Activated CD8-positive, alpha-beta memory T cell treated with anti-CD3 and anti-CD28 coated beads, Interleukin-2, amount 10 ng/mL, durations not matched to agents 7 days and 5 days (primary cell): Measurements from ENCODE around the gene ST8SIA4. TPM values are rescaled to one million over a fixed set of nuclear protein-coding genes. Genes with fewer than 3 reads are reported as not detected.

Experiments
- ATAC-seq: fragments of 150-1000 bp; cut with Tn5 transposase; one replicate; pipeline ENCODE4 v1.10.0; 2021; ENCODE audit warnings: moderate library complexity
- CTCF ChIA-PET: fragments of 350-600 bp; sonication (Branson Sonifier 250); formaldehyde crosslinking; loops from one replicate; lab custom pipeline; 2021; ENCODE audit warnings: antibody characterized with exemption; lab: Charles Lee
- DNase-seq: peaks from one replicate; pipeline ENCODE4 v3.0.0-alpha.2; 2020
- H3K27ac Mint-ChIP-seq: one replicate; pipeline ENCODE4 v1.8.0; 2021; ENCODE audit warnings: mild to moderate bottlenecking, mixed read lengths
- H3K27me3 Mint-ChIP-seq: one replicate; pipeline ENCODE4 v1.8.0; 2021; ENCODE audit warnings: mixed read lengths
- H3K36me3 Mint-ChIP-seq: one replicate; pipeline ENCODE4 v1.8.0; 2021; ENCODE audit warnings: mild to moderate bottlenecking, mixed read lengths
- H3K4me1 Mint-ChIP-seq: one replicate; pipeline ENCODE4 v1.8.0; 2021; ENCODE audit warnings: mixed read lengths
- H3K4me3 Mint-ChIP-seq: one replicate; pipeline ENCODE4 v1.8.0; 2021; ENCODE audit warnings: mild to moderate bottlenecking, moderate library complexity, mixed read lengths
- H3K9me3 Mint-ChIP-seq: one replicate; pipeline ENCODE4 v1.8.0; 2022; ENCODE audit warnings: low read depth, mixed read lengths
- total RNA-seq, 2 experiments: library from RNA; stranded (reverse); gene quantifications; one replicate each; pipeline ENCODE4 v1.2.3, GENCODE V29; 2021

Gene ST8SIA4
- total RNA-seq, 2 experiments from 2014 or later, result 53.3 to 59.3 TPM

- Mint-ChIP-seq H3K4me3 (peak overlapping the region; percentile 84), H3K9me3 (no peaks in the 10 kb centered on the region), H3K4me1 (peaks cover 36% of the 10 kb centered on the region), H3K36me3 (peaks cover 51% of the 10 kb centered on the region), H3K27ac (peak overlapping the region; percentile 94), H3K27me3 (no peaks in the 10 kb centered on the region)
- ATAC-seq, result no peak
- DNase-seq, result no peak
- CTCF ChIA-PET, result interaction anchor here (1.4 to 5.4 kb wide), 2 partner anchors 8 to 39 kb away, joined by 4 to 34 read pairs; no protein-coding TSS in a partner anchor
These were observed 4.4 kb downstream of the ST8SIA4 start for GRCh38 chr5:100898504-100899346.

DNA sequence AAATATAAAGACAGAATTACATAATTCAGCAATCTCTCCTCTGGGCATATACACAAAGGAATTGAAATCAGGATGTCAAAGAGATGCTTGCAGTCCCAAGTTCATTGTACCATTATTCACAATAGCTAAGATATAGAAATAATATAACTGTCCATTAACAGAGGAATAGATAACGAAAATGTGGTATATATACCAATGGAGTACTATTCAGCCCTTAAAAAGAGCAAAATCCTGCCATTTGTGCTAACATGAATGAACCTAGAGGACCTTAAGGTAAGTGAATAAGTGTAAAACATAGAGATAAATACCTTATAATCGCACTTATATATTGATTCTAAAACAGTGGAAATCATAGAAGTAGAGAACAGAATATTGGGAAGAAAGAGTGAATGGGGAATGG, 7.0 kb downstream of the ST8SIA4 start:
- CTCF ChIA-PET, result no interaction called here
- no peak for DNase-seq
- Mint-ChIP-seq H3K9me3 (no peaks in the 10 kb centered on the region), H3K36me3 (peaks cover 54% of the 10 kb centered on the region), H3K4me1 (peaks cover 55% of the 10 kb centered on the region), H3K27ac (peak overlapping the region; percentile 40), H3K4me3 (no peak overlapping the region), H3K27me3 (no peaks in the 10 kb centered on the region)
- ATAC-seq, result no peak

DNA sequence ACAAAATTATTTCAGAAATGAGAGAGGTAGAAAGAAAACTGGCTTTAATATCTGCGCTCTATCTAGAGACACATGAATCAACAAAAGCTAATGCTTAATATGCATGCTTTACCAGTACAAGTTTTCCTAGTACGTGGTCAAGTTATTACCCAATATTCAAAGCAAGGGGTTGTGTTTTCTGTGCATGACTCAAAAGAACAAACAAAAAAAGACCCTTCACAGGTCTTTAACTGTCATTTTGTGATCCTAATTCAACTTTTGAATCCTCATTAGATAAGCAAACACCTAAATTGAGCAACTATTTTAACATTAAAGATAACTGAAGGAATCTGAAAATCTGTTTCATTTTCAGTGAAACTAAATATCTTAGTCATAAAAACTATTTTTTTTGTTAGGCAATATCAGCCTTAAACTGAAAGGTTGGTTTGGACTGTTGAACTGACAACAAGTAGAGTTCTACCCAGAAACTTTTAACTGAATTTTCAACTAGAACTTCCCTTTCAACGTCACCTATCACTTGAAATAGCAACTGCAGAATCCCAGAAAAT, 12.5 kb downstream of the ST8SIA4 start:
- ATAC-seq (peak; percentile 74), DNase-seq (no peak)
- H3K4me3 Mint-ChIP-seq, result peak overlapping the region; percentile 70
- H3K4me1 Mint-ChIP-seq, result peaks cover 60% of the 10 kb centered on the region
- no peaks in the 10 kb centered on the region for H3K9me3 Mint-ChIP-seq
- no peaks in the 10 kb centered on the region for H3K27me3 Mint-ChIP-seq
- H3K36me3 Mint-ChIP-seq, result peaks cover 55% of the 10 kb centered on the region
- CTCF ChIA-PET, result interaction anchor here (3.5 kb wide), 1 partner anchor 11 kb away, joined by 34 read pairs; the partner anchor contains the start of gene ST8SIA4
- peak overlapping the region; percentile 95 for H3K27ac Mint-ChIP-seq

DNA sequence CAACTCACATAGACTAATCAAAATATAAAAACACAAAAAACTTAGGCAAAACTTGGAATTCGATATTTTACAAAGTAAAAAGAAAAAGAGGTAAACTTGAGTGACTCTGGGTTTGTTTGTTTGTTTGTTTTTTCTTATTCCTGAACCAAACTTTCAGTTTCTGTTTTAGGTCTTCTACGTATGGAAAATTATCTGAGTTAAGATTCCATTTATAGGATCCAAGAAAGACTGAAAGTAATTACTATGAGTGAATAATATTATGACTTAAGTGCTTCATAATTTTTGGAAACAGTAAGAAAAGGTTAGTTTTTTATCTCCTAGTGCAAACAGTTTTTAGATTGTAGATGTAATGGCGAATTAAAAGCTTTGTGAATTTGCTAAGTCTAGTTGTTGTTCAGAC, 13.2 kb downstream of the ST8SIA4 start:
- Mint-ChIP-seq H3K4me3 (peak overlapping the region; percentile 70), H3K27me3 (no peaks in the 10 kb centered on the region), H3K27ac (peak overlapping the region; percentile 95), H3K36me3 (peaks cover 51% of the 10 kb centered on the region), H3K9me3 (no peaks in the 10 kb centered on the region), H3K4me1 (peaks cover 58% of the 10 kb centered on the region)
- ATAC-seq (no peak), DNase-seq (no peak)
- CTCF ChIA-PET, result interaction anchor here (3.5 kb wide), 1 partner anchor 12 kb away, joined by 34 read pairs; the partner anchor contains the start of gene ST8SIA4

DNA sequence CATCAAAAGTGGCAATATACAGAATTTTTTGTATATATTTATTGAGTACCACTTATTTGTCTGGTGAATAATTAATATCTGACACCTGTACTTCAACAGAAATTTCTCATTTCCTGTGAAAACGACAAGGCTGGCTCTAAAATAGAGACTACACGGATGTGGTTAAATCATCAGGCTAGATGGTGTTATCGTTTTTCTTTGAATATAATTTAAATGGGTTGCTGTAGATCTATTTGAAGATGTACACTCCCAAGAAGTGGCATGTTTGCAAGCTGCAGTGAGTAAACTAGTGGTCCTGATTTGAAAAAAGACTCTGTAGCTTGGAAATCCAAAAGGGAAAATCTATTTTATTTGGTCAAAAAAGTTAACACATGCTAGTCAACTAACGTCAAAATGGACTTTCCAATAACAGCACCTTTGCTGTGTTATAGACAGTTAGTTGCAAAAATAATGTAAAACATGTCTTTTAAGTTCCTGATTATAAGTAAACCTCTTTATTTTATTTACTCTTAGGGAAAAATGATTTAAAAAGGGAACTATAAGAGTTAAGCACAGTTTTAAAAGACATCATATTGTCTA, 13.8 kb downstream of the ST8SIA4 start:
- H3K9me3 Mint-ChIP-seq, result no peaks in the 10 kb centered on the region
- peaks cover 60% of the 10 kb centered on the region for H3K4me1 Mint-ChIP-seq
- CTCF ChIA-PET, result interaction anchor here (3.5 kb wide), 1 partner anchor 13 kb away, joined by 34 read pairs; the partner anchor contains the start of gene ST8SIA4
- ATAC-seq (peak; percentile 70), DNase-seq (no peak)
- peak overlapping the region; percentile 95 for H3K27ac Mint-ChIP-seq
- H3K36me3 Mint-ChIP-seq, result peaks cover 52% of the 10 kb centered on the region
- no peaks in the 10 kb centered on the region for H3K27me3 Mint-ChIP-seq
- H3K4me3 Mint-ChIP-seq, result peak overlapping the region; percentile 70

GRCh38 chr5:100877274-100877673, 25.8 kb downstream of the ST8SIA4 start:
- ATAC-seq, result no peak
- CTCF ChIA-PET, result interaction anchor here (1.7 kb wide), 1 partner anchor 38 kb away, joined by 3 read pairs; no protein-coding TSS in a partner anchor
- H3K9me3 Mint-ChIP-seq, result peaks cover 4% of the 10 kb centered on the region
- peaks cover 70% of the 10 kb centered on the region for H3K36me3 Mint-ChIP-seq
- H3K4me3 Mint-ChIP-seq, result no peak overlapping the region
- H3K27ac Mint-ChIP-seq, result peak overlapping the region; percentile 49
- H3K4me1 Mint-ChIP-seq, result peaks cover 42% of the 10 kb centered on the region
- H3K27me3 Mint-ChIP-seq, result no peaks in the 10 kb centered on the region
- no peak for DNase-seq

GRCh38 chr5:100872408-100873190, 30.5 kb downstream of the ST8SIA4 start:
- no peak overlapping the region for H3K4me3 Mint-ChIP-seq
- DNase-seq, result no peak
- ATAC-seq, result no peak
- H3K9me3 Mint-ChIP-seq, result peaks cover 7% of the 10 kb centered on the region
- H3K36me3 Mint-ChIP-seq, result peaks cover 71% of the 10 kb centered on the region
- CTCF ChIA-PET, result interaction anchor here (0.7 to 1.0 kb wide), 2 partner anchors 15 to 45 kb away, joined by 3 read pairs; no protein-coding TSS in a partner anchor
- peaks cover 41% of the 10 kb centered on the region for H3K4me1 Mint-ChIP-seq
- H3K27ac Mint-ChIP-seq, result no peak overlapping the region
- no peaks in the 10 kb centered on the region for H3K27me3 Mint-ChIP-seq

- Mint-ChIP-seq H3K27ac (no peak overlapping the region), H3K36me3 (peaks cover 74% of the 10 kb centered on the region), H3K4me3 (no peak overlapping the region), H3K4me1 (peaks cover 39% of the 10 kb centered on the region), H3K27me3 (no peaks in the 10 kb centered on the region), H3K9me3 (peaks cover 7% of the 10 kb centered on the region)
- CTCF ChIA-PET, result no interaction called here
- ATAC-seq, result no peak
- no peak for DNase-seq
These were observed 36.0 kb downstream of the ST8SIA4 start for GRCh38 chr5:100867039-100867562.

DNA sequence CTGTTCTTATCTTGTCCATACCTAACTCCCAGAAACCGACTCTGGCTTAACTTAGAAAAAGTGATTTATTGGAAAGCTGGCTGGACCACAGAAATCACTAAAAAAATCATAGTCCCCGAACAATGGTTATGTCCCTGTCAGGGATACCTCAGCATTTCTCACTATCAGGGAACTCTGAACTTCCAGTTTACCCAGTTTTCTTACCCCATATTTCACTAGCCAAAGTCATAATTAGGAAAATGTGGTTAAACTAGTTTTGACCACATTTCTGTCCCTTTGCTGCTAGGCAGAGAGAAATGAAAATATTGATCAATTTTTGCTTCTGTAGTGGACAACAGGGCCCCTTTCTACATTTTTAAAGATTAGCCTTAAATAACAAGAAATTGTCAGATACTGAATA, 38.2 kb downstream of the ST8SIA4 start:
- peaks cover 77% of the 10 kb centered on the region for H3K36me3 Mint-ChIP-seq
- ATAC-seq (no peak), DNase-seq (no peak)
- H3K27ac Mint-ChIP-seq, result no peak overlapping the region
- peaks cover 4% of the 10 kb centered on the region for H3K9me3 Mint-ChIP-seq
- H3K4me3 Mint-ChIP-seq, result no peak overlapping the region
- CTCF ChIA-PET, result no interaction called here
- peaks cover 54% of the 10 kb centered on the region for H3K4me1 Mint-ChIP-seq
- H3K27me3 Mint-ChIP-seq, result no peaks in the 10 kb centered on the region

DNA sequence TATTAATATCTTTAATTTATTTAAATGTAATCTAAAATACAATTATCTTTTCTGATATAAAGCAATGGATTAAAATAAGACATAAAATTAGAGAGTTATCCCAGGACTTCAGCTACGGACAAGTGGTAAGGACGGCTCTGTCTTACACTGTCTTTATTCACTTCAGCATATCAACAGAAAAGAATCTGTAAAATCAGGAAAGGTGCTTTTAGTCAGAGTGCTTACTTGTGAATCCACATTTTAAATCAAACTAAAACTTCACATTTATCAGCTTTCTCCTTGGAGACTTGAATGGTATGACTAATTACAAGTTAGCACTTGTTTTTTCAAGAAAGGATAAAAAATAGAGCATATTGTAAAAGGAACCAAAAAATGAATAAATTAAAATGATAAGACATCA, 39.3 kb downstream of the ST8SIA4 start:
- CTCF ChIA-PET, result no interaction called here
- H3K36me3 Mint-ChIP-seq, result peaks cover 71% of the 10 kb centered on the region
- ATAC-seq (no peak), DNase-seq (no peak)
- peaks cover 4% of the 10 kb centered on the region for H3K9me3 Mint-ChIP-seq
- H3K4me3 Mint-ChIP-seq, result no peak overlapping the region
- H3K27ac Mint-ChIP-seq, result no peak overlapping the region
- peaks cover 60% of the 10 kb centered on the region for H3K4me1 Mint-ChIP-seq
- no peaks in the 10 kb centered on the region for H3K27me3 Mint-ChIP-seq

GRCh38 chr5:100861148-100861547, 41.9 kb downstream of the ST8SIA4 start:
- Mint-ChIP-seq H3K27ac (peak overlapping the region; percentile 88), H3K9me3 (peaks cover 4% of the 10 kb centered on the region), H3K27me3 (no peaks in the 10 kb centered on the region), H3K36me3 (peaks cover 63% of the 10 kb centered on the region), H3K4me3 (peak overlapping the region; percentile 44), H3K4me1 (peaks cover 65% of the 10 kb centered on the region)
- CTCF ChIA-PET, result no interaction called here
- DNase-seq (no peak), ATAC-seq (peak; percentile 62)

DNA sequence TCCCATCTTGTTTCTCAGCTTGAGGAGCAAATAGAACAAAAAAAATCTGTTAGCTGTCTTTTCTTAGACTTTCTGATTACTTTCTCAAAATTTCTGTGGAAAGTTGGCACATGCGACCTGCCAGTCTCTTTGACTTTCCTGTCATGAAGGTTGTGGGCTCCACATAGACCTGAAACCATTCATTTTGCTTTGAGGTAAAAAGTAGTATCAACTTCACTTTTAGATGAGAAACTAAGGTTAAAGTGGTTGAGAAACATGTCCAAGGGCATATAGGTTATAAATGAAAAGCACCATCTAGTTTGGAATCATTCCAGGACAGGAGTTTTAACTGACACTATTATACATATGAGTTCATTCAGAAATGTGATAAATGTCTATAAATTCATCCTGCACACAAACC, 42.7 kb downstream of the ST8SIA4 start:
- peak; percentile 55 for ATAC-seq
- H3K27me3 Mint-ChIP-seq, result no peaks in the 10 kb centered on the region
- peak overlapping the region; percentile 8 for H3K4me3 Mint-ChIP-seq
- CTCF ChIA-PET, result interaction anchor here (1.0 kb wide), 1 partner anchor 37 kb away, joined by 4 read pairs; no protein-coding TSS in a partner anchor
- H3K27ac Mint-ChIP-seq, result peak overlapping the region; percentile 75
- no peaks in the 10 kb centered on the region for H3K9me3 Mint-ChIP-seq
- DNase-seq, result no peak
- H3K4me1 Mint-ChIP-seq, result peaks cover 67% of the 10 kb centered on the region
- peaks cover 63% of the 10 kb centered on the region for H3K36me3 Mint-ChIP-seq
